ENCODE data around the gene ZNF710.
A peak's percentile ranks its signal among the peaks of the same experiment; 100 is the strongest.

ZNF710 gene

GRCh38 chr15:89998141-89998661 is 2.9 kb upstream of the ZNF710 start:
- no peak for DNase-seq

GRCh38 chr15:89998923-89999675 is 2.0 kb upstream of the ZNF710 start:
- DNase-seq, result no peak

GRCh38 chr15:89999676-90000185 is 1.4 kb upstream of the ZNF710 start:
- DNase-seq, result no peak

- DNase-seq, result no peak
Measured at GRCh38 chr15:90000186-90001001, 730 bp upstream of the ZNF710 start.

- peak; percentile 57 for DNase-seq
Measured at GRCh38 chr15:90001683-90002427, 731 bp downstream of the ZNF710 start.

GRCh38 chr15:90002428-90002844 is 1.3 kb downstream of the ZNF710 start:
- peak; percentile 25 for DNase-seq

GRCh38 chr15:90003736-90004135 is 2.6 kb downstream of the ZNF710 start:
- no peak for DNase-seq

- DNase-seq, result no peak
Measured at GRCh38 chr15:90004252-90004651, 3.1 kb downstream of the ZNF710 start.

- DNase-seq, result no peak
Measured at GRCh38 chr15:90004671-90005070, 3.5 kb downstream of the ZNF710 start.

GRCh38 chr15:90006217-90007075 is 5.3 kb downstream of the ZNF710 start:
- DNase-seq, result no peak

GRCh38 chr15:90007076-90007460 is 5.9 kb downstream of the ZNF710 start:
- DNase-seq, result no peak

- DNase-seq, result no peak
Measured at GRCh38 chr15:90008607-90009006, 7.5 kb downstream of the ZNF710 start.

GRCh38 chr15:90009301-90010022 is 8.3 kb downstream of the ZNF710 start:
- DNase-seq, result no peak

GRCh38 chr15:90011705-90012104 is 10.6 kb downstream of the ZNF710 start:
- DNase-seq, result no peak

GRCh38 chr15:90013503-90013937 is 12.4 kb downstream of the ZNF710 start:
- DNase-seq, result no peak

GRCh38 chr15:90015294-90015693 is 14.2 kb downstream of the ZNF710 start:
- DNase-seq, result no peak

- DNase-seq, result no peak
Measured at GRCh38 chr15:90015749-90016148, 14.6 kb downstream of the ZNF710 start.

GRCh38 chr15:90016721-90017120 is 15.6 kb downstream of the ZNF710 start:
- DNase-seq, result no peak

- DNase-seq, result no peak
Measured at GRCh38 chr15:90018216-90018831, 17.2 kb downstream of the ZNF710 start.

GRCh38 chr15:90019611-90020010 is 18.5 kb downstream of the ZNF710 start:
- DNase-seq, result no peak
